Measurements from ENCODE around the gene SFMBT1.

Gene SFMBT1

DNA sequence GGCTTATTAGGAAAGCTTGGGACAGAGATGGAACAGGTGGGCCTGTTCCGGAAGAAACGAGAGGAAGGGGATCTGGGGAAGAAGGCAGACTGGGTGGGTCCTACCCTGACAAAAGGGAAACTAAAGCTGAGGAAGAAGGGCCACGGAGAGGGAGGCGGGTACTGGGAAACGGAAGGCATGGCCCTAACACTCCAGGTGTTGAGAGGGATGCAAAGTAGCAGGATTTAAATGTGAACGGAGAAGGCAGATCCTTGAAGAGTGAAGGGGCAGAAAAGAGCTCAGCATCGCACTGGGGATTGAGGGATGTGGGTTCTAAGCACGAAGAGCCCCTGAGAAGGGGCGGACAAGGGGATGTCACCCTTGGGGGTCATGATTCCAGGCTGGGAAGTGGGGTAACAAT is 149.3 kb downstream of the SFMBT1 start:
- ATAC-seq (ENCODE audit: insufficient read depth, low read depth): no peak
- H4K20me1 ChIP-seq (ENCODE audit: insufficient read depth, low read length): peaks cover 6% of the 10 kb centered on the region; the same call in 1 of the 2 replicates
- DNase-seq: peak; percentile 18

DNA sequence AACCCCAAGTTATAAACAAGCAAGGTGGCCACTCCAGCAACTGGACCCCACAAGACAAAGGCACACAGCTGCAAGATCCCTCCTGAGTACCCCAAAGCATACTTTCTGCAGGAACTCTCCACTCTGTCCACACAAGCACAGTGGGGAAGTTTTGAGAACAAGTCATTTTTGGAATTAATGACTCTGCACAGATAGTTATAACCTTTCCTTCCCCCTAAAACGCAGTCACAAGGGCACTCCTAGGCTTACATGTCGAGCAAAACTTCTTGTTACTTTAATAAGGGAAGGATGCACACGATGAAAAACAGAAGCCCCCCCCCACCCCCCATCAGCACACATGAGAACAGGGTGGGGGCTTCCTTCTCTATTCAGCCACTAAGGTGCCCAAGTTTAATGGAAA is 149.7 kb downstream of the SFMBT1 start:
- Histone ChIP-seq H3K27ac (ENCODE audit: low read length) (no peak overlapping the region), H3K79me2 (ENCODE audit: insufficient read depth, low read length) (peaks cover 31% of the 10 kb centered on the region), H4K20me1 (ENCODE audit: insufficient read depth, low read length) (peaks cover 6% of the 10 kb centered on the region; the same call in 1 of the 2 replicates), H3K9ac (ENCODE audit: low read depth, low read length) (peak overlapping the region; percentile 70), H3K4me3 (ENCODE audit: low read depth in 1 of 2, low read length in 2 of 2) (peak overlapping the region; percentile 37 to 70; a peak in 3 of 4 replicates), H3K27me3 (ENCODE audit: insufficient read depth, low read length, poor library complexity) (no peaks in the 10 kb centered on the region), H3K36me3 (ENCODE audit: insufficient read depth, low read length) (peaks cover 6% of the 10 kb centered on the region; the same call in 1 of the 2 replicates), H3K9me3 (ENCODE audit: insufficient read depth, low read length, severe bottlenecking) (no peaks in the 10 kb centered on the region), H3K4me1 (ENCODE audit: insufficient read depth, low read length) (peaks cover 30% of the 10 kb centered on the region), H2AFZ (ENCODE audit: low read depth, low read length) (no peak overlapping the region), H3K4me2 (ENCODE audit: insufficient read depth, low read length) (peak overlapping the region; percentile 90)
- TF ChIP-seq, protein P1, sequence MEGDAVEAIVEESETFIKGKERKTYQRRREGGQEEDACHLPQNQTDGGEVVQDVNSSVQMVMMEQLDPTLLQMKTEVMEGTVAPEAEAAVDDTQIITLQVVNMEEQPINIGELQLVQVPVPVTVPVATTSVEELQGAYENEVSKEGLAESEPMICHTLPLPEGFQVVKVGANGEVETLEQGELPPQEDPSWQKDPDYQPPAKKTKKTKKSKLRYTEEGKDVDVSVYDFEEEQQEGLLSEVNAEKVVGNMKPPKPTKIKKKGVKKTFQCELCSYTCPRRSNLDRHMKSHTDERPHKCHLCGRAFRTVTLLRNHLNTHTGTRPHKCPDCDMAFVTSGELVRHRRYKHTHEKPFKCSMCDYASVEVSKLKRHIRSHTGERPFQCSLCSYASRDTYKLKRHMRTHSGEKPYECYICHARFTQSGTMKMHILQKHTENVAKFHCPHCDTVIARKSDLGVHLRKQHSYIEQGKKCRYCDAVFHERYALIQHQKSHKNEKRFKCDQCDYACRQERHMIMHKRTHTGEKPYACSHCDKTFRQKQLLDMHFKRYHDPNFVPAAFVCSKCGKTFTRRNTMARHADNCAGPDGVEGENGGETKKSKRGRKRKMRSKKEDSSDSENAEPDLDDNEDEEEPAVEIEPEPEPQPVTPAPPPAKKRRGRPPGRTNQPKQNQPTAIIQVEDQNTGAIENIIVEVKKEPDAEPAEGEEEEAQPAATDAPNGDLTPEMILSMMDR (IDR thresholded peaks at IDR 0.05; ENCODE audit: borderline replicate concordance, extremely low read depth, low read length, poor library complexity, severe bottlenecking): no peak
- no peak for TF ChIP-seq EZH2 (IDR thresholded peaks at IDR 0.05; ENCODE audit: borderline replicate concordance, low read depth, low read length, severe bottlenecking)
- ATAC-seq (ENCODE audit: insufficient read depth, low read depth): no peak
- DNase-seq: no peak

More for the DNA sequence above, 149.3 kb downstream of the SFMBT1 start:
- H3K9me3 ChIP-seq (ENCODE audit: insufficient read depth, low read length, severe bottlenecking): no peaks in the 10 kb centered on the region
- H3K4me1 ChIP-seq (ENCODE audit: insufficient read depth, low read length): peaks cover 30% of the 10 kb centered on the region
- H3K27ac ChIP-seq (ENCODE audit: low read length): peak overlapping the region; percentile 45
- H3K9ac ChIP-seq (ENCODE audit: low read depth, low read length): peak overlapping the region; percentile 70
- H2AFZ ChIP-seq (ENCODE audit: low read depth, low read length): peak overlapping the region; percentile 79
- peak overlapping the region; percentile 90 for H3K4me2 ChIP-seq (ENCODE audit: insufficient read depth, low read length)
- peak overlapping the region; percentile 37 to 70; a peak in 3 of 4 replicates for H3K4me3 ChIP-seq (ENCODE audit: low read depth in 1 of 2, low read length in 2 of 2)
- H3K27me3 ChIP-seq (ENCODE audit: insufficient read depth, low read length, poor library complexity): no peaks in the 10 kb centered on the region
- TF ChIP-seq EZH2 (IDR thresholded peaks at IDR 0.05; ENCODE audit: borderline replicate concordance, low read depth, low read length, severe bottlenecking): no peak
- TF ChIP-seq, protein P1 (IDR thresholded peaks at IDR 0.05; ENCODE audit: borderline replicate concordance, extremely low read depth, low read length, poor library complexity, severe bottlenecking): no peak
- H3K79me2 ChIP-seq (ENCODE audit: insufficient read depth, low read length): peaks cover 28% of the 10 kb centered on the region
- H3K36me3 ChIP-seq (ENCODE audit: insufficient read depth, low read length): peaks cover 7% of the 10 kb centered on the region; the same call in 1 of the 2 replicates

DNA sequence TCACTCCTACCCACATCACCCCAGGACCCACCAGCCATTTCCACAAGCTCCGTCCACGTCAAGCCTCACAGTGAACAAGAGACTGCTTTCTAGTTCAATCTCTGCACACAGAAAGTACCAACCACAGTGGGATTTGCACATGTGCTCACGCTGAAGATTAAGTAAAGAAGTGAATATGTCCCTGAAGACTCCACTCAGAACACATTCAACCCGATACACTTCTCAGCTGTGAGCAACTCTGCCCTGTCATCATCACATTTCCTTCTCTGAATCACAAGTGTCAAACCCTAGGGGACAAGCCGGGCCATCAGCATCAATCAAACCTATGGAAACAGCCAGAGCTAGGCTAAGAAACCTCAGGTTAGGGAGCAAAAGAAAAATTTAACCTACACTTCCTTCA is 150.5 kb downstream of the SFMBT1 start:
- no peak overlapping the region; a peak in 1 of 4 replicates for H3K4me3 ChIP-seq (ENCODE audit: low read depth in 1 of 2, low read length in 2 of 2)
- peaks cover 30% of the 10 kb centered on the region for H3K4me1 ChIP-seq (ENCODE audit: insufficient read depth, low read length)
- H3K36me3 ChIP-seq (ENCODE audit: insufficient read depth, low read length): peaks cover 6% of the 10 kb centered on the region; the same call in 1 of the 2 replicates
- H3K79me2 ChIP-seq (ENCODE audit: insufficient read depth, low read length): peaks cover 32% of the 10 kb centered on the region
- DNase-seq: no peak
- no peak overlapping the region for H3K27ac ChIP-seq (ENCODE audit: low read length)
- H3K9me3 ChIP-seq (ENCODE audit: insufficient read depth, low read length, severe bottlenecking): no peaks in the 10 kb centered on the region
- no peak overlapping the region for H2AFZ ChIP-seq (ENCODE audit: low read depth, low read length)
- no peak overlapping the region for H3K9ac ChIP-seq (ENCODE audit: low read depth, low read length)
- no peaks in the 10 kb centered on the region for H3K27me3 ChIP-seq (ENCODE audit: insufficient read depth, low read length, poor library complexity)
- ATAC-seq (ENCODE audit: insufficient read depth, low read depth): no peak
- peak overlapping the region; percentile 90 for H3K4me2 ChIP-seq (ENCODE audit: insufficient read depth, low read length)
- TF ChIP-seq EZH2 (IDR thresholded peaks at IDR 0.05; ENCODE audit: borderline replicate concordance, low read depth, low read length, severe bottlenecking): no peak
- TF ChIP-seq, protein P1 (IDR thresholded peaks at IDR 0.05; ENCODE audit: borderline replicate concordance, extremely low read depth, low read length, poor library complexity, severe bottlenecking): no peak
- H4K20me1 ChIP-seq (ENCODE audit: insufficient read depth, low read length): peaks cover 6% of the 10 kb centered on the region; the same call in 1 of the 2 replicates

All from DND-41 (cell line).